T-helper 22 cell (primary cell): Measurements from ENCODE around the gene KMO.

Experiments used
- DNase-seq: peaks from one replicate; pipeline ENCODE4 v3.0.0-alpha.2; 2020; ENCODE audit warnings: low read depth

The KMO gene

DNA sequence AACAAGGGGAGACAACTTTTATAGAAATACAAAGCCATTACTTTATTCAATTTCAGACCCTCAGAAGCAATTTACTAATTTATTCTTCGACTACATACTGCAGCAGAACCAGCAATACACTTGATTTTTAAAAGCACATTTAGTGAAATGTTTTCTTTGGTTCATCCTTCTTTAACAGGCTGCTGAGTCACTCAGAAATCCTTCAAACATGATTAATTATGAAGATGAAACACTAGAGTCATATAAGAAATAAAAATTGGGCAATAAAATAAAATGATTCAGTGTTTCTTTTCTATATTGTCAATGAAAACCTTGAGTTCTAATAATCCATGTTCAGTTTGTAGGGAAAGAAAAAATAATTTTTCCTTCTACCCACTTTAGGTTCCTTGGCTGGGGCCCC lies 61.0 kb downstream of the KMO start:
- no peak for DNase-seq

DNA sequence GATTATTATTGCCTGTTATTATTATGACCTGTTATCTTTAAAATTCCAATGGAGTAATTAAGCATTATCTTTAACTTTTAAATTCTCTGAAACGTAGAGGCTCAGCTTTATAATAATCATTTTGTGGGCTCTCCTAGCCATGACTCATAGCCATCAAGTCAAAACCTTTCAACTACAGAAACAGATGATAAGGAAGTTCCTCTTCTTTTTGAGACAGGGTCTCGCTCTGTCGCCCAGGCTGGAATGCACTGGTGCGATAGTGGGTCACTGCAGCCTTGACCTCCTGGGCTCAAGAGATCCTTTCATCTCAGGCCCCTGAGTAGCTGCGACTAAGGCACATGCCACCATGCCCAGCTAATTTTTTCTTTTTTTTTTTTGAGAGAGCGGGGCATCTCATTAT lies 64.5 kb downstream of the KMO start:
- no peak for DNase-seq

DNA sequence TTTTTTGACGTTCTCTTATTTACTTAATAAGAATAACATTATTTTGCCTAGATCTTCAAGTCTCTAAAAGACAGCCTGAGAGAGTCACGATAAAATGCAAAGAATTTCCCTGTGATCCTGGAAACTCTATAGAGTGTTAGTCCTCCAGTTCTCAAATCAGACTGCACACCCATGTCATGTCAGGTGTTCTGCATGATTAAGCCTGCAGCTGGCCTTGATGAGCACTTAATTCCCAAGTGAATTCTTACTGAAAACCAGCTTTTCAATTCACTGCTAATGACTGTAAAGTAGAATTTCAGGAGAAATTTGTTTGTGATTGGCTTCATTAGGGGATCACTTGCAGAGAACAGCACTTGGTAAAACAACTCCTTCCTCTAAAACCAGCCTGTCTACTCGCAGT lies 66.1 kb downstream of the KMO start:
- no peak for DNase-seq

DNA sequence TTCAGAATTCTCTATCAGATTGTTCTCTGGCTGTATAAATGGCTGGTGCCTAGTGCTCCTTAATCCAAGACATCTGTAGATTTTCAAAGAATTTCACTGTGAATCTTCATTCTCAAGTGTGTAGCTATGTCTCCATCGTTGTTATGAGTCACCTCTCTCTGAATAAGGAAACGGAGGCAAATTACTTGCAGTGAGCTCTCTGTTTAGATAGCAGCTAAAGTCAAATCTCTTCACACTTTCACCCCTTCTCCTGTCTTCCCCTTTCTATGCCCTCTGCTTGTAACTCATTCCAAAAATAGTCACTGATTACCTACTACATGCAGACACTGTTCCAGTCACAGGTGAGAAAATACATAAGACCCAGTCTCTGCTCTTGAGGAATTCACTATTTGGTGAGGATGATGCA lies 68.3 kb downstream of the KMO start:
- no peak for DNase-seq

DNA sequence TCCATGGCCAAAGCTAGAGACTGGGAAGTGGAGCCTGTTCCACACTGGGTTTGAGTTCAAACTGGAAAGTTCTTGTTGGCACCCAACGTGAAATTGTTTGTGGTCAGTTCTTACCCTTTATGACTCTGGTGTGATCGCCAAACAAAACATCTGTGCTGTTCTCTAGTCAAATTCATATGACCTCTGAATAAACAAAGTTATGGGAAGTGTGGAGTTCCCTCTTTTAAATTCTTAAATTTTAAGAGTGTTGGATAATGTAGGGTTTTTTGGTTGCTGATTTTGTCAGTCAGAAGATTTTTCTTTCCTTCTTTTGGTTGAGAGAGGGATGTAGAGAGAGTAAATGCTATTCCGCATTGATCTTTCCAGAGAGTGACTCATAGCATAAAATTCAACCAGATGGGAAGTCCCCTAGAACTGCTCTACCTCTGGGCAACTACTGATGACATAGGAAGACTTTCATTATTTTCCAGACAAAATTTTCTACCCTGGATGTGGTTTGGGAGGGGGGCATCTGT lies 71.6 kb downstream of the KMO start:
- no peak for DNase-seq

DNA sequence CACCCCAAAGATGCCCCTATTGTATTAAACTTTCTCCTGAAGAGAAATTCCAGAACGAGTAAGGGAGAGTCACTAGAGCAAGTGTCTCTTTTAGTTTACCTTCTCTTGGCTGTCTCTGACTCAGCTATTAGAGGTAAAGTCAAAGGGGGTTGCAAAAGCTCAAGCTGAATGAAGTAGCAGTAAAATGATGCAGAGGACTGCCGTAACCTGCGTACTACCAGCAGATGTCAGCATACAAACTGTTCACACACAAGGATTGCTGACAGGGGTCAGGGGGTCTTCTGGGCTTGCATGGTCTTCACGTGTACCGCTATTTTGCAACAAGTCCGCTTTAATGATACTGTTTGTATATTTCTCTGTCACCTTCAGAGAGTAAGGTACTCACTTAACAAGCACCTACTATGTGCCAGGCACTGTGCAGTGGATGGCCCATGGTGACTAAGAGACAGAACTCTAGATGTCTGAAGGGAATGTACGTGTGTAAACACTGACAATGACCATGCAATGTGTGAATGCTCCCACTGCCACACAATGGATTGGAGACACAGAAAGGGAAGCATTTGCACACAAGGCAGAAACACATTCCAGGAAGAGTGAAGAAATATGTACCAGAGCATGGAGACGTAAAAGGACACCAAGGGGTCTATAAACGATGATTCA lies 73.1 kb downstream of the KMO start:
- no peak for DNase-seq

DNA sequence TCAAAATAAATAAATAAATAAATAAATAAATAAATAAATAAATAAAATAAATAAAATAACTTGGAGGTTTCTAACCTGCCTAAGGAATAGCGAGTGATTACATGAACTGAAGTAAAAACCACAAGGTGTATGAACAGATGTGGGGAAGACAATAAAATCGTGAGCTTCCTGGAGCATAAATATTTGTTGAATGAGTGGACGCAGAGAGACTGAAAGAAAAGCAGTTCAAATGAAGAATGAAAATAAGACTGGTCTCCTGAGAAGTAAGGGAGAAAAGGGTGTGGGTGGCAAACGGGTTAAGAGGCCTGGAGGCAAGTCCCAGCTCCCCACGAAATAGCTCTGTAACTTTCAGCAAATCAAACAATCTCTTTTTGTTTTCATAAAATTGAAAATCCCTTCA lies 74.4 kb downstream of the KMO start:
- no peak for DNase-seq

DNA sequence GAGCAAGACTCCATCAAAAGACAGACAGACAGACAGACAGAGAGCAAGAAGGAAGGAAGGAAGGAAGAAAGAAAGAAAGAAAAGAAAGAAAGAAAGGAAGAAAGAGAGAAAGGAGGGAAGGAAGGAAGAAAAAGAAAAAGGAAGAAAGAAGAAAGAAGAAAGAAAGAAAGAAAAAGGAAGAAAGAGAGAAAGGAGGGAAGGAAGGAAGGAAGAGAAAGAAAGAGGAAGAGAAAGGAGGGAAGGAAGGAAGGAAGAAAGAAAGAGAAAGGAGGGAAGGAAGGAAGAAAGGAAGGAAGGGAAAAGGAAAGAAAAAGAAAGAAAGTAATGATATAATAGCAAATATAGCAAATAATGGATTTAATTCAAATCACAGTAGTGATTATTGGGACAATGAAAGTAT lies 75.3 kb downstream of the KMO start:
- no peak for DNase-seq

DNA sequence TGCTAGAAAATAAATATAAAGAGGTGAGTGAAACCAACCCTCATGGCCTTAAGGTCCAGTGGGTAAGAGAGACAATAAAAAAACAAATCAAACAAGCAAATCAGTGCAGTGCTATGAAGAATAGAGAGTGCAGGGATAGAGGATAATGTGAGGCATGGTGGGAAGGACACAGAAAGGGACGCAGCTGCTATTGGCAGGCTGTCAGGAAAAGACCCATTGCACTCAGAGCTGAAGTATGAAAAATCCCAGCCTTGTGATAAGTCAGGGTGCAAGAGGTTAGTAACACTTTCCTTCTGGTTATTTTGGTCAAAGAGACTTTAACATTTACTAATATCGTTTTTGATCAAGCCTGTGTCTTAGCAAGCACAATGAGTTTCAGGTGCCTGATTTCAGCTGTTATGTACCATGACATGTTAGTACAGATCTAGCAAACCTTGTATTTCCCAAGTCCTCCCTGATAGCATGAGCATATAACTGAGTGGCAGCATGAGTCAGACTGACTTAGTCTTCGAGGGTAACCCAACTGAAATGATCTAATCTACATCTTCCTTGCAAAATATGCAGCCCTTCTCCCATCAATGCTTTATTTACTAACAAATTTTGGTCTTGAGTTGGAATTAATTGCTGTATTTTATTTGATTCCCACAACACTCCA lies 76.3 kb downstream of the KMO start:
- DNase-seq = no peak

DNA sequence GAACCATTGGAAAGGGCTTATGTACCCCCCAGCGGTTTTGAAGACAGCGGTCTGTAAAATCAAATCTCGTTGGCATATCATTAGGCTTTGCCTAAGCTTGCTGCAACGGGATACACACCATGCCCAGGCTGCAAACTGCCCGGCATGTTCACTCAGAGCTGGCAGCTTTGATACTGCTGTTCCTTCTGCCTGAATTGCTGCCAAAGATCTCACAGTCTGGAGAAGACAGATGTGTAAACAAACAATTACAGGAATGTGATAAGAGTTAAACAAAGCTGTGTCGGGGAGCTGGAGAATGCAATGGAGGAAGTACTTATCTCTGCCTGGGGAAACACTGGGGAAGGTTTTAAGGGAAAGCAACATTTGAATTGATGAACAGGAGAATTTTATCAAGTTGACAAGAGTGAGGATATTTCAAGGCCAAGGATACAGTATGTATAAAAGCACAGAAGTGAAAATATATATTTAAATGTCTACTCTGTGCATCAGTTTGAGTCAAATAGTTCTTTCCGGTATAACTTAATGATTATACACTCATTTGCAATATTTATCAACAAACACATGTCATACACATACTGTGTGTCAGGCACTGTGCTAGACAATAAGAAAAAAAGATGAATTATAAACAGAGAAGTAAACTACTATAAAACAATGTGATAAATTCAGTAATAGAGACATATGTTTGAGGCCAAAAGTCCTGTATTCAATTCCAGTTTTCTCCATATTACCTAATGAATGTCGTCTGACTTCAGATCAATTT lies 78.1 kb downstream of the KMO start:
- no peak for DNase-seq

DNA sequence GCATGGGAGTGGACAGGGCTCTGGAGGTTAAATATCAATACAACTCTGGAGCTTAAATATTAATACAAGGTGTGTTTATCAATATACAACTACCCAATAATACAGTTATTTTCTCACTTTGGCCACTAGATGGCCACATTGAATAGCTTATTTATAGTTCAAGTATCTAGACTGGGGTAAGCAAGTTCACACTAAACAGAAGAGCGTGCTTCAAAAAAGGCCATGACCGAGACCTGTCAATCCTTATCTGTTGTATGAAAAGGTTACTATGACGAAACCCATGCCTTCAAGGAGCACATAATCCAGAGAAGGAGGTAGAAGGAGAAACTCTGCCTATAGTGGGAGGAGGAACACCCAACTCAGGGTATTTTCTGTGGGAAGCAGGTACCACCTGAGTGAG lies 78.9 kb downstream of the KMO start:
- DNase-seq = no peak

DNA sequence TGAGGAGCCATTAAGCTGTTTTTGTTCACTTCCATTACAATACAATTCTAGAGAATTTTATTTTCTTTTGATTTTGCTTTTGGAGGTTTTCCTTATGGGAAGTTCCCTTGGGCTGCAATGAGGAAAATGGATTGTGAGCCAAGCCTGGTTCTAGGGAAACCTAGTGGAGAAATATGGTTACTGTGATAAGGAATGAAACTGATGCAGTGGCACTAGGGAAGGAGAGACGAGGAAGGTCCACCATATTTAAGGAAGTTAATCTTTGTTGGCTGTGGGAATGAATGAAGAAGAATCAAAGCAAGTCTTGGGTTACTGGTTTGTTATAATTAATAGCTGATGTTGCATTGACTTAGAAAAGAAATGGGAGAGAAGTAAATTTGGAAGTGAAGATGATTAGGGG lies 79.6 kb downstream of the KMO start:
- no peak for DNase-seq

DNA sequence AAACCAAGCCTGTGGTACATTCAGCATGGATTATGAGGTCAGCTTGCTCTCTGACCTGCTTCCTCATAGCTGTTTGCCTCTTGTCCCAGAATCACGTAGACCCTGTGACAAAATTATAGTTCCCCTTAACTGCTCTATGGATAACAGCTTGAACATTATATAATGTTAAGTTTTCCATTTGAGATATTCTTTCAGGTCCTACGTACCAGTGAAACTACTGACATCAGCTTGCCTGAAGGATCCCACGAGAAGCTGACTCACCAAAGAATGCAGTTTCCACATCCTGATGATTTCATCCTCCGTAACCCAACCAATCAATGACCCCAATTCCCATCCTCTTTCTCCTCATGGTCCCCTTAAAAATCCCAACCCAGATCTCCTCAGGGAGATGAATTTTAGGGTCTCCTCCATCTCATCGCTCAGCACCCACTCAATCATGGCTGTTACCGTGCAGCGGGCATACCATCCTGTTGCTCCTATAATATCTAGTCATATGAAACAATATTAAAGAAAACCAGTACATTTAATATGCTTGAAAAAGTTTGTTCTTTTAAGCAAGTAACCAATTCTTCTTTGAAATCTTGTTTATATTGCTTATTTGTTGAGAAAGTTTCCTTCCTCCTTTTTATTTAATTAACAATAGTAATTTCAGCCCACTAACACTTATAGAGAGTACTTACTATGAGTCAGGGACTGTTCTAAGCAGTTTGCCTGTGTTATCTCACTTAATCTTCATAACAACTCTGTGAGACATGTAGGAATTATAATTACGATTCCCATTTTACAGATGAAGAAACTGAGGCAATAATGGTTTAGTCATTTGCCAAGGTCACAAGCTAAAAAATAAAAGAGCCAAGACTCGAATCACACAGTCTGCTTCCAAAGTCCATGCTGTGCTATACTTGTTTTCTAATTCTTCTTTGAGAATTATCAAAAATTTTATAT lies 80.6 kb downstream of the KMO start:
- DNase-seq = no peak

DNA sequence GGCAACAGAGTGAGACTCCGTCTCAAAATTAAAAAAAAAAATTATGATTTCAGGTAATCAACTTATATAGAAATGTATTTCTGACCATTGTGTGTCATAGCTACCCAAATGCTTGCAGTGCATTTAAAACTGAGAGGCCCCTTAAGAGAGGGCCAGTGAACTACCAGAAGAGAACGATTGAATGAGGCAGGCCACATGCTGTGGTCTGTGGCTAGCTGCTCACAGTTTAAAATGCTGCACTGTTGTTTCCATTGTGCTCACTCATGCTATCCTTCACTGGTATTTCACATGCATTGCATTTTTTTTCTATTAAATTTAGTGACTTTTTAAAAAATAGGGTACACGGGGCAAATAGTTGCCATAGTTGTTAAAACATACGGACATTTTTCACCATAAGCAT lies 82.0 kb downstream of the KMO start:
- DNase-seq = no peak

DNA sequence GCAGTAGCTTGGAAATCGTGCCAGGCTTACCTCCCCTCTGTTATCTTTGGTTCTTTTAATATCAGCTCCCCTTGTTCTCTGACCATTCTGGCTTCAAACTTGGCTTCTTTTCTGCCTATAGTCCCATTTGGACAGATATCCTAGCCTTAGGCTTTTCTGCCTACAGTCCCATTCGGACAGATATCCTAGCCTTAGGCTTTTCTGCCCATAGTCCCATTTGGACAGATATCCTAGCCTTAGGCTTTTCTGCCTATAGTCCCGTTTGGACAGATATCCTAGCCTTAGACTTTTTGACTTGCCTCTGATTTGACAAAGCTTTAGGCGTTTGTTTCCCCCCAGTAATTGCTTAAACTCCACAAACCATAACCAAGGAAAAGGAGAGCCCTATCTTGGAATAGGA lies 82.4 kb downstream of the KMO start:
- DNase-seq = no peak

DNA sequence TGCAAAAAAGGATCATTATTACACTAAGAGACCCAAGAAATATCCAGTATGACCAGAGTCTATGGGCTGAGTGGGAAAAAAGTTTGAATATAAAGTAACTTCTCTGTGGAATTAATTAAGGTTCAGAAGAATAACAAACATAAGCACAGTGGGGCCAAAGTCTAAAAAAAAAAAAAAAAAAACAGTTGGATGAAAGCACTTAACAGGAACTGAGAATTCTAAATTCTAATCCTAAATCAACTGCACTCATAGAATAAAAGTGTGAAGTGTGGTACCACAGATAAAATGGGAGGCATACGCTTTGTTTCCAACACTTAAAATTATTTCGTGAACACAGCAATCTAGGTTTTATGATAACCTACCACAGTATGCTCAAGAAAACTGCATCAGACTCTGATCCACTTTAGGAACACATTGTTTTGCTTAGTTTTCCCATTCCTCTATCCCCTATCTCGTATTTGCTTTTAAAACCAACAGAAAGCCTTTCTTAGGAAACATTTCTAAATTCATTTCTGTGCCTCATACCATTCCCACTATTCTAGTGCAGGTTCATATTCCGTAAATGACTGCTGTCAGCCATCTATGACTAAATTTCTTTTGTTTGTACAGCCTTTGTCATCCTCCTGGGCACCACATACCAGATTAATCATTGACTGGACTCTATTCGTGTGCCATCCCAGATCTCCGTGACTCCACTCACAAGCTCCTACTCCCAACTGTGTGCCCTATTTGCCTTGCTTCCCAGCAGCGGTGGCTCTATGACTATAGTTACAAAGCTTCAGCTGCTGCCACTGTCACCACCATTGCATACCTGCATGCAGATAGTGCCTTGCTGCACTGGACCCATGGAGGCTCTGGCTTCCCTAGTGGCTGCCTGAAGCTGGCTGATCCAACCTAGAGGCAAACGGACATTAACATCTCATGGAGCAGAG lies 83.1 kb downstream of the KMO start:
- DNase-seq = no peak

DNA sequence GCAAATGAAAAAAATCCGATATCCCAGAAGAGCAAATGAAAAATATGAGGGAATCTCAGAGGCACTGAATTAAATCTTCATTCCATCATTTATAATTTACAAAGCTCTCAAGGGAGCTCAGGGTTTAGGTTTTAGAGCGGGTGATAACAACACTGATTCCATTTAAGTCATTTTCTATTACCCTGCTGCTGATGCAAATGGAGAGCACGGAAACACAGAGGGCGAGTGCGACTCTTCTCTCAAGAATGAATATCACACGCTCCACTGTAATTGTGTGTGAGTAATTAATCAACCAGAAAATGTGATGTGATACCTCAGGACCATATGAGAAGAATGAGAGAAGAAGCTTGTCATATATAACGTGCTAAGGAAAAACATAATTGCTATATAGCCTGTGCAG lies 85.2 kb downstream of the KMO start:
- no peak for DNase-seq

DNA sequence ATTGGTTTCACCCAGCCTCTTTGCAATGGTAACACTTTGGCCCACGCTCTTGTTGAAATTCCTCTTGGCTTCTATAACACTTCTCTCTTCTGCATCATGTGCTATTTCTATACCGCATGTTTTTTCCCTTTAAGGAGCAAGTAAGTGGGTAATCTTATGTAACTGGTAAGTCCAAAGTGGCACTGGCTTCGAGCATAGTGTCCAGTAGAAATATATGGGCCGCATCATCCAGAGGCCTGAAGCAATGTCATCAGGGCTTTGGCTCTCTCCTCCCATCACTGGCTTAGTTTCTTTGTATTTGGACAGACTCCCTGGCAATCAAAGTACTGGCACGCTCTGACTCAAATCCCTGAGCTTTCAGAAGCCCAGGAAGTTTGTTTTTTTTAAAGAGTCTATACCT lies 90.5 kb downstream of the KMO start:
- DNase-seq = no peak

DNA sequence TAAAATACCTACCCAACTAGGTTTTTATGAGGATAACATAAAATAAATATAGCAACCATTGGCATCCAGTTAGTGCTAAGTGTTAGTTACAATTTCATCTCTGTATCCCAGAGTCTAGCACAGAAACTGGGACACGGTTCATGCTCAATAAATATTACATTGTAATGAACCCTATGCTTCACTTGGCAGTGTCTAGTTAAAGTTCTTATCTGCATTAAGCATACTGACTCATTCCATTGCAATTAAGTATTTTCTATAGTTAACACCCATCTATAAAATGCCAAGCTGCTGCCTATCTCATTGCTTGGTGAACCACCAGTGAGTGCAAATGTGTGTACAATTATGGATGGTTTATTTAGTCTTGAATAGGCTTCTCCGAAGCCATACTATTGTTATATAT lies 92.8 kb downstream of the KMO start:
- DNase-seq = no peak

DNA sequence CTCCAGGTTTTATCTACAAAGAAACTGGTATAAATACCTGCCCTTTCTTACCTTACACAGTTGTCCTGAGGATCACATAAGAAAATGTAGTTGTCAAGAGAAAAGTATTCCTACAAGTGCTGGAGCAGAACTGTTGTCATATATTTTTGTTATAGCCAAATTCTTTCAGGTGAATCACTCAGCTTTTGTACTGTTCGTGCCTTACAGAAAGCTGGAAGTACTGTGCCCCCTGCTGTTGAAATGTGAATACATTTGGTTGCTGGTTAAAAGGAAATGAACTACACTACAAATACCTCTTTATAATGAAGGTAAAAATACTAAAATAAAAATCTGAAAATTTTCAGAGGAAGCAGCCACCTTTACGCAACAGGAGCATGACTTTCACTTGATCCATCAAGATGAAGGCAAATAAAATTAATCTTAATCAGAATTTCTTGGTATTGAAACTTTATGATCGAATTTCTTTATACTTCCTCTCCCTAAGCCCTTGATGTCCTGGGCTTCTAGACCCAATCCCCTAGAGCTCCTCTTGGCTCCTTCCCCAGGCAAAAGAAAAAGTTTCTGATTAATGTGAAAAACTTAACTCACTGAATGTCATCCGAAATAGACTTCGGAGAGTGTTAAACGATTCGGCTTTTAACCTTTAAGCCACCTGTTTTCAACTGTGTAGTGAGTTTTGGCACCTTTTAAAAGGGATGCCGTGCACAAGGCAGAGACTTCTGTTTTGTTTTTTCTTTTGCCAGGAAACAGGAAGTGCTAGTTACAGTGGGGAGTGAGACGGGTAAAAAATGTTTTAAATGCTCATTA lies 95.5 kb downstream of the KMO start:
- DNase-seq = no peak
